ENCODE results near the gene MBD1.
A peak's percentile ranks its signal among the peaks of the same experiment; 100 is the strongest.

Gene MBD1

GRCh38 chr18:50273203-50274043 lies 7.9 kb downstream of the MBD1 start:
- H3K9me2 ChIP-seq (replicated peaks; ENCODE audit: insufficient read depth, low read length): no peaks in the 10 kb centered on the region
- no peak overlapping the region for H3K4me3 ChIP-seq (ENCODE audit: low read length)
- no peaks in the 10 kb centered on the region for H4K20me1 ChIP-seq (ENCODE audit: insufficient read depth, low read length)
- no peak for DNase-seq
- H2AFZ ChIP-seq (ENCODE audit: low read length): no peak overlapping the region
- no peaks in the 10 kb centered on the region for H3K27me3 ChIP-seq (replicated peaks; ENCODE audit: insufficient read depth, low read length)
- no peaks in the 10 kb centered on the region for H3K9me3 ChIP-seq (replicated peaks; ENCODE audit: insufficient read depth, low read length)
- H3F3A ChIP-seq (ENCODE audit: insufficient read depth, low read length): peaks cover 13% of the 10 kb centered on the region; the same call in 1 of the 2 replicates
- no peak overlapping the region for H3K9ac ChIP-seq (ENCODE audit: low read length)
- H3K36me3 ChIP-seq (replicated peaks; ENCODE audit: insufficient read depth, low read length): peaks cover 27% of the 10 kb centered on the region
- no peak overlapping the region for H3K4me2 ChIP-seq (ENCODE audit: low read depth, low read length)
- H3K4me1 ChIP-seq (ENCODE audit: low read length): 0 out of 2 replicates have a peak, but pooled peaks cover 3% of the 10 kb centered on the region
- no peak for TF ChIP-seq CTCF (IDR thresholded peaks at IDR 0.05; ENCODE audit: low read length)
- no peak for TF ChIP-seq EZH2phosphoT487 (IDR thresholded peaks at IDR 0.05; ENCODE audit: low read length)
- TF ChIP-seq EZH2 (optimal IDR thresholded peaks at IDR 0.05; ENCODE audit: low read depth, low read length): no peak
- H3K27ac ChIP-seq (ENCODE audit: low read length): no peak overlapping the region
- H3K79me2 ChIP-seq (ENCODE audit: low read length): peaks cover 20% of the 10 kb centered on the region

- Histone ChIP-seq H4K20me1 (ENCODE audit: insufficient read depth, low read length) (no peaks in the 10 kb centered on the region), H3K79me2 (ENCODE audit: low read length) (peaks cover 13% of the 10 kb centered on the region), H3K27ac (ENCODE audit: low read length) (no peak overlapping the region), H3K9me3 (replicated peaks; ENCODE audit: insufficient read depth, low read length) (no peaks in the 10 kb centered on the region), H3K27me3 (replicated peaks; ENCODE audit: insufficient read depth, low read length) (no peaks in the 10 kb centered on the region), H2AFZ (ENCODE audit: low read length) (no peak overlapping the region), H3F3A (ENCODE audit: insufficient read depth, low read length) (peaks cover 18% of the 10 kb centered on the region; the same call in 1 of the 2 replicates), H3K4me3 (ENCODE audit: low read length) (no peak overlapping the region), H3K9me2 (replicated peaks; ENCODE audit: insufficient read depth, low read length) (no peaks in the 10 kb centered on the region), H3K9ac (ENCODE audit: low read length) (no peak overlapping the region), H3K36me3 (replicated peaks; ENCODE audit: insufficient read depth, low read length) (peaks cover 27% of the 10 kb centered on the region), H3K4me1 (ENCODE audit: low read length) (peaks cover 6% of the 10 kb centered on the region; the same call in 1 of the 2 replicates), H3K4me2 (ENCODE audit: low read depth, low read length) (no peak overlapping the region)
- DNase-seq: no peak
- TF ChIP-seq EZH2phosphoT487 (IDR thresholded peaks at IDR 0.05; ENCODE audit: low read length) (no peak), CTCF (IDR thresholded peaks at IDR 0.05; ENCODE audit: low read length) (no peak), EZH2 (optimal IDR thresholded peaks at IDR 0.05; ENCODE audit: low read depth, low read length) (no peak)
Observed at GRCh38 chr18:50272568-50272967, 8.8 kb downstream of the MBD1 start.

GRCh38 chr18:50268022-50268747 lies 13.1 kb downstream of the MBD1 start:
- peak overlapping the region; percentile 33; the same call in 1 of the 2 replicates for H3K27ac ChIP-seq (ENCODE audit: low read length)
- DNase-seq: peak; percentile 85

More at GRCh38 chr18:50268022-50268747, 13.1 kb downstream of the MBD1 start:
- Histone ChIP-seq H4K20me1 (ENCODE audit: insufficient read depth, low read length) (no peaks in the 10 kb centered on the region), H3K9me2 (replicated peaks; ENCODE audit: insufficient read depth, low read length) (no peaks in the 10 kb centered on the region), H2AFZ (ENCODE audit: low read length) (peak overlapping the region; percentile 50), H3K9me3 (replicated peaks; ENCODE audit: insufficient read depth, low read length) (no peaks in the 10 kb centered on the region), H3K79me2 (ENCODE audit: low read length) (no peaks in the 10 kb centered on the region), H3K4me1 (ENCODE audit: low read length) (peaks cover 16% of the 10 kb centered on the region; the same call in 1 of the 2 replicates), H3K36me3 (replicated peaks; ENCODE audit: insufficient read depth, low read length) (peaks cover 12% of the 10 kb centered on the region; the same call in 1 of the 2 replicates), H3F3A (ENCODE audit: insufficient read depth, low read length) (peaks cover 20% of the 10 kb centered on the region; the same call in 1 of the 2 replicates), H3K4me2 (ENCODE audit: low read depth, low read length) (peak overlapping the region; percentile 60), H3K9ac (ENCODE audit: low read length) (peak overlapping the region; percentile 38; the same call in 1 of the 2 replicates), H3K27me3 (replicated peaks; ENCODE audit: insufficient read depth, low read length) (no peaks in the 10 kb centered on the region), H3K4me3 (ENCODE audit: low read length) (peak overlapping the region; percentile 53)
- TF ChIP-seq EZH2phosphoT487 (IDR thresholded peaks at IDR 0.05; ENCODE audit: low read length) (no peak), CTCF (IDR thresholded peaks at IDR 0.05; ENCODE audit: low read length) (peak; percentile 85)
